Activated gamma-delta T cell treated with anti-CD3 and anti-CD28 coated beads, Interleukin-2, amount 50 U/mL, for 16 hours (primary cell): ENCODE measurements around the gene SCCPDH.
"Not testable (repeated sequence)": the region's sequence is repeated elsewhere in the genome, so short reads cannot be mapped to it uniquely, and the experiment has no call there.

ENCODE experiments used
- DNase-seq: peaks from one replicate; pipeline ENCODE4 v3.0.0-alpha.2; 2020; ENCODE audit warnings: low read depth

SCCPDH gene

GRCh38 chr1:246724016-246724730 is at the start of gene SCCPDH:
Gene SCCPDH (plus strand): TSS chr1:246724409. CDS start chr1:246724423, 14 bp downstream.
- peak; percentile 58 for DNase-seq

GRCh38 chr1:246677842-246678241 is 46.4 kb upstream of the SCCPDH start:
- no peak for DNase-seq

- DNase-seq: no peak
These were observed 45.1 kb upstream of the SCCPDH start for GRCh38 chr1:246678816-246679793.

- DNase-seq: no peak
These were observed 44.4 kb upstream of the SCCPDH start for GRCh38 chr1:246679794-246680177.

GRCh38 chr1:246680190-246680589 is 44.0 kb upstream of the SCCPDH start:
- DNase-seq: no peak

GRCh38 chr1:246680696-246681130 is 43.5 kb upstream of the SCCPDH start:
- no peak for DNase-seq

GRCh38 chr1:246681900-246682895 is 42.0 kb upstream of the SCCPDH start:
- DNase-seq: no peak

- DNase-seq: no peak
These were observed 40.7 kb upstream of the SCCPDH start for GRCh38 chr1:246683521-246683920.

- DNase-seq: no peak
These were observed 37.2 kb upstream of the SCCPDH start for GRCh38 chr1:246687002-246687401.

GRCh38 chr1:246689409-246690008 is 34.7 kb upstream of the SCCPDH start:
- peak; percentile 9 for DNase-seq

- DNase-seq: no peak
These were observed 34.1 kb upstream of the SCCPDH start for GRCh38 chr1:246690100-246690499.

GRCh38 chr1:246691622-246692495 is 32.4 kb upstream of the SCCPDH start:
- DNase-seq: no peak

- not testable (repeated sequence) for DNase-seq
These were observed 29.9 kb upstream of the SCCPDH start for GRCh38 chr1:246694213-246694895.

GRCh38 chr1:246695136-246695535 is 29.1 kb upstream of the SCCPDH start:
- DNase-seq: no peak

GRCh38 chr1:246695666-246696065 is 28.5 kb upstream of the SCCPDH start:
- no peak for DNase-seq

GRCh38 chr1:246698466-246699094 is 25.6 kb upstream of the SCCPDH start:
- DNase-seq: no peak

GRCh38 chr1:246699095-246699735 is 25.0 kb upstream of the SCCPDH start:
- peak; percentile 59 for DNase-seq

- DNase-seq: no peak
These were observed 20.6 kb upstream of the SCCPDH start for GRCh38 chr1:246703581-246703980.

GRCh38 chr1:246705368-246705767 is 18.8 kb upstream of the SCCPDH start:
- DNase-seq: no peak
